Hepatic stellate cell (primary cell): ENCODE data around the gene MRPL9.

Experiments used
- DNase-seq: peaks from one replicate; pipeline ENCODE4 v3.0.0; 2011; ENCODE audit warnings: low spot score

Gene MRPL9

DNA sequence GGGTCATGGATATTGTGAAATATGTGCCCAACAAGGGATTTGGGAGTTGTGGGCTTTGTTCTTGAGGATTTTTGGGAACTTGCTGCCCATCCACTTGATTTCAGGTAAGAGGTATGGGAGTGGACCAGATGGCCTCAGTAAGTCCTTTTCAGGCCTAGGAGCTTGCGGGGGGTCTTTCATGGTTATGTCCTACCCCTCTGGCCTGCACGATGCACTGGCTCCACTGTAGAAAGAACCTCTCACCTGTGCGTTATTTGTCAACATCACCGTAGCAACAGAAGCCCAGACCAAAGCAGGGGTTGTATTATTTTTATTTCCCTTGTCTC lies 33.4 kb downstream of the MRPL9 start:
- no peak for DNase-seq

DNA sequence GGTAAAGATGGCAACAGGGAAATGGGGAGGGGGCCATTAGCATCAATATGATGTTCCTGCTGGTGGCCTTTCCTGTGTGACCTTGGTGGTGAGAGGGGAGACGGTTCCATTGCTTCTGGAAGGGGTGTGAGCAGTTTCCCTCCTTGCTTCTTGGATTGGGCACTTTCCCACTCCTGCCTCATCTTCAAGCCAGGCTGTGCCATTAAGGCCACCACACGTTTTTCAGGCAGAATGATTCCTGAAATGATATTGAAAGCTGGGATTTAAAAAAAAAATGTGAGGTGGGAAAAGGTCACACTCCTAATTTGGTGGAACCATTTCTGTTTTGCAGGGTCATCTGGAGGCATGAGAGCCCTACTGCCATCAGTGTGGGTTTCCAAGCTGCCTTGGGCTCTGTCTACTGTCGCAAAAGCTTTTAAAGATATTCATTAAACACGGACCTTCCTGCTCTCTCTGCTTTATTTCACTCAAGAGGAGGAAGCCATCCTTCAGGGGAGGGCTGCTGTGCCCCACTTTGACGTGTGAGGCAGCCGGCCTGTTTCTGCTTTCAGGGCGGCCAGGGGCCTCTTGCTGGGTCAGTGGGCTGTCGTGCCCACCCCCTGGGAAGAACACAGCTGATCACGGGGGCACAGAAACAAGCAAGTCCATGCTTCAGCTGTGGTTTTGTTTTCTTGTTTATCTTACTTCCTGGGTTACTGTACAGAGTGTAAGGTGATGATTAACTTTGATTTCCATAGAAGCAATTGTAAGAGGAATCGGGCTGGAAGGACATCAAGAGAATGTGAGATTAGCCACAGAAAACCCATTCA lies 33.9 kb downstream of the MRPL9 start:
- no peak for DNase-seq

DNA sequence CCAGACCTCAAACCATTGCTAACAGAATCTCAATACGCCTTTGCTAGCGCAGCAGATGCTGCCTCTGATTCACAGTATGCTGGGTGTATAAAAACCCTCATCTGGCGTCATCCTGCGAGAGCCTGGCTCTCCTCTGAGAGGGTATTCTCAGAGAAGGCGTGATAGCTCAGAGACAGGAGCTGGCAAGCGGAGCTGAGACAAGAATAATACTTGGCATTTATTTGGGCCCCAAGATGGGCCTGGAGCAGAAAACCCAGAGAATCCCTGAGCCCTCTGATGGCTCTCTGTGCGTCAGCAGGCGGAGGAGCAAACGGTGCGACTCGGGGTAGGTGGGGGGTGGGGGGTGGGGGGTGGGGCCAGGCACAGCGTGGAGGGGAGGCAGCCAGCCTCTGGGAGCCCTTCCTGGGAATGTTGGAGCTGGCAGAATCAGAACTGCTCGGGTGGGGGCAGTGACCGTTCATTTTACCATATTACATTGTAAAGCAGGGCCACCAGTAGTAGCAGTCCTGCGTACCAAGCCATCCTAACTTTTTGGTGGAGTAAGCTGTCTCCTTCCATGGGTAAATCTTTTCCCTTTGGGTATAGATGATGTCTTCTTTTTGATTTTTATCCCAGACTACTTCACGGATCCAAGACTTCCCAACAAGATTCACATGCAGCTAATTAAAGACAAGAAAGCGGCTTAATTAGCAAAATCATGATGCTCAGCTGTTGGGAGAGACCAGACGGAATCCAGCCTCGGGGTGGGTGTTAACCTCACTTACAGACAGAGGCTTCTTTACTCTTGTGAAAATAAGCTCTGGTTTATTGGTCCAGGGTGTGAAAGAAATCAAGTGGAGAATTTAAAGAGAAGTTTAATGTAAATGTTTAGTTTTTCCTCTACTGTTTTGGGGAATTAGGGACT lies 34.9 kb downstream of the MRPL9 start:
- no peak for DNase-seq

- no peak for DNase-seq
These were observed 39.4 kb downstream of the MRPL9 start for GRCh38 chr1:151723726-151724370.

DNA sequence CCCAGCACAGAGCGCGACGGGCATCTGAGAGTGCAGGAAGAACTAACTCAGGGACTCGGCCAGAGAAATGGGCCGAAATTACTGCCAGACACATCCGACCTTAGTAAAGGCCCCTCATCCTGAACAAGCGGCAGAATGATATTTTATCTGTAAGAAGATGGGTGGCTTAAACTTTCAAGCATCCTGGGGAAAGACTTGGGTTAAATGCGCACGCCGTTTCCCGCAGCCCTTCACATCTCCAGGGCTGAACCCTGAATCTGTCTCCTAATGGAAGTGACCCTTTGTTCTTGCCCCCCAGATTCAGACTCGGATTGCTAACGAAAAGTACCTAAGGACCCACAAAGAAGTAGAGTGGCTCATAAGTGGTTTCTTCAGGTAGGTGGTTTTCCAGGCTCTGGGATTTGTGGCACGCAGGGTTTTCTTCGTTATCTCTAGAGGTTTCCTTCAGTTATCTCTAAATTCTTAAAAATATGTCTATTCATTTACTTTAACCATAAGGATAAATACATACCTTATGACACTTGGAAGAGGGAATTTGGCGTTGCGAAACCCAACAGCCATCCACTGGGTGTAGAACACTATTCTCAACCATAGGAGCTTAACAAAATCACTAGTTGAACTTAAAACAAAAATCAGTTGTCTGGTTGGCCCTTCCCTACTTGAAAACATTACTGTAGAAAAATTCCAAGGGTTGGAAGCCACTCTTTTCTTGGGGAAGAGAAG lies 41.3 kb downstream of the MRPL9 start:
- DNase-seq, result no peak

DNA sequence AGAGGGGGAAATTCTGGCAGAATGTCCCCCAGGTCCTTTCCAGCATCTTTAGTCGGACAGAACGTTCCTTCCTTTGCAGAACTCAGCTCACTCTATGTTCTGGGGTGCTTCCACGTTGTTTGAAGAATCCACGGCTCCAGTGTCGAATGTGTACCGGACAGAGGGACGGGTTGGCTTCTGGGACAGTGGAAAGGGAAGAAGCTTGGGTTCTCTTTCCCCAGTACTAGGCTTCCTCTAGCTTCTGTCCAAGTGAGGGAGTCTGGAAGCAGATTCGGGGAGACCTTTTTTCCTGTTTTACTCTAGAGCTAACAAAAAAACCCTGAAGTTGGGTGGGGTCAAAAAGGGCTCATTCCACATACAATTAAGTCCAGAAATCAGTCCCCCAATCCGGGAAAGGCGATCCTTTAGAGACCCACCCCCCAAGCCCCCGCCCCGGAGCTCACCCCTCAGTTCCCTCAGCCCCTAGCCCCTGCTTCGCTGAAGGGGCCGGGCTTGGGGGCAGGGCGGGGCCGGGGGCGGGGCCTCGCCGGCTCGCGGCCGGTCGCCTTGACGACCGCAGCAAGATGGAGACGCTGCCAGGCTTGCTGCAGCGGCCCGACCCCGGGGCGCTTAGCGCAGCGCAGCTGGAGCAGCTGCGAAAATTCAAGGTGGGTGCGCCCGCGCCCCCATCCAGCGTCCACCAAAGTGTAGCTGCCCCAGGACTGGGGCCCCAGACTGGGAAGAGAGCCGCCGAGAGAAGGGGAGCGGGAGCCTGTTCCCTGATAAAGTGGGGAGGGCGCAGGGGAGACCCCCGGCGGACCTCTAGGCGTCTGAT lies 42.1 kb downstream of the MRPL9 start, which contains the start of gene RIIAD1:
Gene RIIAD1, plus strand, starts transcription at position 549 of the 814 bp plus-strand sequence. Its CDS starts 15 bp downstream, at position 564.
- DNase-seq, result peak; percentile 81

- peak; percentile 64 for DNase-seq
These were observed 42.7 kb downstream of the MRPL9 start for GRCh38 chr1:151720554-151720953.

DNA sequence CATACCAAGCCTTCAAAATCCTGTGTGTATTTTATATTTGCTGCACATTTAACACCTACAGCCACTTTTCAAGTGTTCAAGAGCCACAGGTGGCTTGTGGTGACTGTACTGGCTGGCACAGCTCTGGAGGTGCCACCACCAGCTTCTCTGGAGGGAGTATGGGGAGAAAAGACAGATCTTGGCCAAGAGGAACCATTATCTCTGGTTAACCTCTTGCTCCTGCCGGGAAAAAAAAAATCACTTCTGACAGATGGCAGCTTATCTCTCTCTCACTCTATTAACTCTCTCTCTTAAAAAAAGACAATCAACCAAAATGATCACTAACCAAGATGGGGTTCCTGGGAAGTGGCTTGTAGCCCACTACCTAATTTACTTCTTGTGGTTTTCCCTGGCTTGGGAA lies 43.2 kb downstream of the MRPL9 start:
- no peak for DNase-seq

GRCh38 chr1:151718666-151719065 lies 44.6 kb downstream of the MRPL9 start:
- DNase-seq, result no peak

DNA sequence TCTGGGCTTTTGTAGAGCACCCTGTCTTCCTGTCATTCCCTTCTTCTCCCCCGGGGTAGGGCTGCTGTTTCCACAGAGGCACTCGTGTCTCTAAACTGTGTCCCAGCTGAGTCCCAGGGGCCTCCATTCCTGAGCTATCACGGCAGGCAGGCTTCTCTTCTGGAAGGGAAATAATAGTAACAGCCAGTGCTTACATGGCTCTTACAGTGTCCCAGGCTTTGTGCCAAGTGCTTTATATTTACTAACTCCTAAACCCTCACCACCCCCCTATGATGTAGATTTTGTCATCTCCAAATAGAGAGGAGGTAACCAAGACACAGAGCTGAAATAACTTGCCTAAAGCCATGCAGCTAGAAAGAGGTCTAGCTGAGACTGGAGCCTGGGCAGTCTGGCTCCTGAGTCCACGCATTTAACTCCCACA lies 45.3 kb downstream of the MRPL9 start:
- DNase-seq, result peak; percentile 56

DNA sequence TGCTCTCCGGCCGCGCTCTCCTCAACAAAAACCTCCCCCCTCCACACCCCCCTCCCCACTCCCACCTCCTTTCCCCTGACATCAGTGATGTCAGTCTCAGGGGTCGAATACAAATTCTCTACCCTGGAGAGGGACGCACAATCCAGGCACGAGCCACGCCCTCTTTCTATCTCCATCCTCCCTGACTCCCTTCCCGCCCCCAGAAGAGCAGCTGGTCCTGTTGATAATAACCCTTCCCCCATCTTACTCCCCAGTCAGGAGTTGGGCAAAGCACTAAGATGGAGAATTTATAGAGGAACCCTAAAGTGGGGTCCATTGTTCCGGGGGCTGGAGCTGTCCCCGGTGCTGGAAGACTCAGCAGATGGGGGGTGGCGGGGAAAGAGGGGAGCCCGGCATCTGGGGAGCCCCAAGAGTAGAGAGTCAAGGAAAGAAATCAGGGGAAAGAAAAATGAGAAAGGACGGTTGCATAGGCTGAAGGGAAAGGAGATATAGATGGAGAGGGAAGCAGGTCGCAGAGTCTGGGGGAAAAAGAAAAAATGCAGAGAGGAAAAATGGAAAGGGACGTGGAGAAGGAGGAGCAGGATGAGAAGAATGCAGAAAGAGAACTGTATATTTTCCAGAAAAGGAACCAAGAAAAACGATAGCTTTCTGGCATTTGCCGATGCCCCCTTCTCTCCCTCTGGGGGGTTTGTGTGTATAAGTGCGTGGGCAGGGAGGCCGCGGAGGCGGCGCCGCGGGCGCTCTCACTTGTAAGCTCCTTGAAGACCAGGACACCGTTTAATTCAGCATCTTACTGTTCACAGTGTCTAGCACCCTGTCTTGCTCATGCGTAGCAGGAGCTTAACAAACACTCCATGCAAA lies 46.3 kb downstream of the MRPL9 start, which contains the start of gene CELF3:
Gene CELF3, minus strand, starts transcription at position 33 of the 861 bp plus-strand sequence. CDS start 783 bp downstream, outside the sequence.
- peak; percentile 44 for DNase-seq

- DNase-seq, result no peak
These were observed 46.9 kb downstream of the MRPL9 start for GRCh38 chr1:151716405-151716762.

- DNase-seq, result no peak
These were observed 47.4 kb downstream of the MRPL9 start for GRCh38 chr1:151715726-151716404.

DNA sequence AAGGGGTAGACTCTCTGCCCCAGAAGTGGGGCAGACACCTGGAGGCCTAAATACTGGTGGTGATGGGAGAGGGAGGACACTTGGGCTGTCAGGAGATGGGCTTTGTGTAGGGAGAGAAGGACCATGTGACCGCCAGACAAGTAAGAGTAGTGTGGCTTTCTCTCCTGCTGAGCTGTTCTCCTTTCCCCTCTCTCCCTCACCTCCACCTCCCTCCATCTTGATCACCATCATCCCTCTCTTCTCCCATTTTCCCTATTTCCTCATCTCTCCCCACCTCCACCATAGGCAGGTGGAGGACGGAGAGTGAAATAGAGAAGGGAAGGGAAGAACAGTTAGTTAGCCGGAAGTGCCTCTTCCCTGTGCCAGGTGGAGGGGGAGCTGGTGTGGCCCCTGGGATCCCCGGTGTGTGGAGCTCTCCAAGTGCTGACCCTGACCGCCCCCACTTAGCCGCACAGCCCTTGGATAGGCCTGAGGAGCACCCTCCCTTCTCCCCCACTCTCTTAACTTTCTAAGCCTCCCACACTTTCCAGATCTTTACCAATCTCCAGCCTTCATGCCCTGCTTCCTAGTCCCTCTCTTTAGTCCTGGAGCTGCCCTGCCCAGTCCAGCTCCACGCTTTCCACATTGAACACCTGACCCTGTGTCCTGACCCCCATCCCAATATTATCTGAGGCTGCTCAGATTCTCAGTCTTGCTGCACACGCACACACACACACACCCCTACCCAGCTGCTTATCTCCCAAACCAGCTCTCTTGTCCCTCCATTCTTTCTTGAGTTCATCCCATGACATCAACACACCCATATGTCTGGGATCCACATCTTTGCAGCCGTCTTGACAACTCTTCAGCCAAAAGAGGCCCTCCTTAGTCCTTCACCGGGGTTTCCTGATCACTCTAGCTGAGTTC lies 48.2 kb downstream of the MRPL9 start:
- no peak for DNase-seq

- no peak for DNase-seq
These were observed 49.4 kb downstream of the MRPL9 start for GRCh38 chr1:151713874-151714273.

- DNase-seq, result no peak
These were observed 50.3 kb downstream of the MRPL9 start for GRCh38 chr1:151713044-151713443.

- DNase-seq, result no peak
These were observed 51.3 kb downstream of the MRPL9 start for GRCh38 chr1:151711951-151712350.

- no peak for DNase-seq
These were observed 52.1 kb downstream of the MRPL9 start for GRCh38 chr1:151711044-151711800.
